ENCODE data around the gene FMN2. TPM values are rescaled to one million over a fixed set of nuclear protein-coding genes. Genes with fewer than 3 reads are reported as not detected.

FMN2 gene
- polyA plus RNA-seq, 2 of the 4 experiments (the other 2 are of a cell fraction): 2.8 to 4.2 TPM

- peaks cover 12% of the 10 kb centered on the region; the same call in 1 of the 3 replicates for H3K9me3 ChIP-seq
Observed at GRCh38 chr1:240198376-240198775, 106.7 kb downstream of the FMN2 start.

More at GRCh38 chr1:240198376-240198775, 106.7 kb downstream of the FMN2 start:
- ATAC-seq: no peak
- no peak for FAIRE-seq
- TF ChIP-seq KDM5A (IDR thresholded peaks at IDR 0.05) (no peak), JUN (IDR thresholded peaks at IDR 0.05) (no peak), BCL3 (IDR thresholded peaks at IDR 0.05) (no peak), HES2 (IDR thresholded peaks at IDR 0.05) (no peak), HMGXB4 (CRISPR knock-in tag; IDR thresholded peaks at IDR 0.05; ENCODE audit: borderline replicate concordance) (no peak), PHF8 (IDR thresholded peaks at IDR 0.05; ENCODE audit: borderline replicate concordance, low read depth) (no peak), BHLHE40 (IDR thresholded peaks at IDR 0.05; ENCODE audit: low read depth, low read length) (no peak), FOSB (CRISPR knock-in tag; IDR thresholded peaks at IDR 0.05) (no peak), HEYL (CRISPR knock-in tag; IDR thresholded peaks at IDR 0.05) (no peak), REST (IDR thresholded peaks at IDR 0.05) (no peak), GATA3 (IDR thresholded peaks at IDR 0.05; ENCODE audit: borderline replicate concordance) (no peak), EP300 (IDR thresholded peaks at IDR 0.05) (no peak), RNF2 (IDR thresholded peaks at IDR 0.05; ENCODE audit: borderline replicate concordance, low read depth) (no peak), HDAC2 (IDR thresholded peaks at IDR 0.05) (no peak), FOXS1 (CRISPR knock-in tag; IDR thresholded peaks at IDR 0.05) (no peak), ZNF302 (CRISPR knock-in tag; IDR thresholded peaks at IDR 0.05) (no peak), RCOR1 (IDR thresholded peaks at IDR 0.05; ENCODE audit: low read depth, low read length) (no peak), FOSL2 (IDR thresholded peaks at IDR 0.05) (no peak), FOSL2 (CRISPR knock-in tag; IDR thresholded peaks at IDR 0.05) (no peak), POLR2A (IDR thresholded peaks at IDR 0.05; ENCODE audit: low read length) (no peak), EHF (CRISPR knock-in tag; IDR thresholded peaks at IDR 0.05) (no peak)
- no peak for DNase-seq (ENCODE audit: low read depth in 1 of 2, low spot score in 1 of 2)
- ChIA-PET CTCF (interaction anchor here (0.8 kb wide), 1 partner anchor 439 kb away, joined by 3 read pairs; no protein-coding TSS in a partner anchor), POLR2A (no interaction called here)
- Histone ChIP-seq H3K4me2 (no peak overlapping the region), H3K4me3 (no peak overlapping the region), H3K27ac (no peak overlapping the region), H3K4me1 (no peaks in the 10 kb centered on the region)
- WGBS (ENCODE audit: missing lambda C conversion rate): 96% methylated on average over 4 of the region's 4 CpGs
